Endothelial cell of umbilical vein (primary cell): ENCODE results near the gene OPA3. TPM values are rescaled to one million over a fixed set of nuclear protein-coding genes. Genes with fewer than 3 reads are reported as not detected.

ENCODE experiments used
- BruUV-seq: library from RNA; stranded (reverse); fragments of 400-500 nt; replicated peaks from 2 replicates; lab custom pipeline; 2021; lab: Mats Ljungman, UMichigan
- CTCF ChIA-PET: fragments of 300-600, 350-600 bp; sonication (Branson Sonifier 250); formaldehyde crosslinking; loops from one replicate; lab custom pipeline; 2021; ENCODE audit warnings: antibody characterized with exemption, inconsistent platforms; lab: Charles Lee
- POLR2A ChIA-PET: fragments of 300-600, 350-600 bp; sonication (Branson Sonifier 250); formaldehyde crosslinking; loops from one replicate; lab custom pipeline; 2021; ENCODE audit warnings: antibody characterized with exemption, inconsistent platforms; lab: Charles Lee
- DNase-seq: peaks from one replicate; pipeline ENCODE4 v3.0.0-alpha.2; 2011; ENCODE audit warnings: low read depth, low spot score
- FAIRE-seq: peaks from 2 replicates; lab custom pipeline; 2011; peaks lifted over from hg19 to GRCh38; lab: Jason Lieb, UNC
- H2AFZ ChIP-seq: 2 replicates; pipeline ENCODE4 v1.6.0; 2012; ENCODE audit warnings: low read depth, low read length, control low read depth, inconsistent platforms
- H3K27ac ChIP-seq: 2 replicates; pipeline ENCODE4 v1.5.1; 2011; ENCODE audit warnings: low read depth, mild to moderate bottlenecking, control low read depth, low read length, moderate library complexity; ENCODE audit not compliant: insufficient read depth
- H3K27me3 ChIP-seq, 2 experiments: 2 replicates each; pipeline versions ENCODE4 v1.6.0 to v1.6.1; 2011; ENCODE audit warnings: low read length in 2 of 2, mixed read lengths in 1 of 2; ENCODE audit not compliant: control insufficient read depth in 2 of 2, insufficient read depth in 2 of 2
- H3K36me3 ChIP-seq, 2 experiments: 2 replicates in 1 of 2; 3 replicates in 1 of 2; pipeline ENCODE4 v1.5.1; 2011; ENCODE audit warnings: low read length in 2 of 2, mild to moderate bottlenecking in 1 of 2, moderate library complexity in 1 of 2; ENCODE audit not compliant: control insufficient read depth in 2 of 2, insufficient read depth in 2 of 2; ENCODE audit errors: extremely low read depth in 1 of 2
- H3K4me1 ChIP-seq: 3 replicates; pipeline ENCODE4 v1.5.1; 2011; ENCODE audit warnings: mild to moderate bottlenecking, low read length; ENCODE audit not compliant: control insufficient read depth, insufficient read depth; ENCODE audit errors: extremely low read depth
- H3K4me2 ChIP-seq: 2 replicates; pipeline ENCODE4 v1.6.1; 2011; ENCODE audit warnings: low read length, control low read depth, mixed read lengths; ENCODE audit not compliant: insufficient read depth
- H3K4me3 ChIP-seq, 3 experiments: fragments of 200-600 bp in 1 of 3; sonication (generic), shearing (Covaris generic) in 1 of 3; replicated peaks in 1 of 3; 2 replicates each; pipeline ENCODE4 v1.5.1; 2011 to 2016; ENCODE audit warnings: control low read depth in 3 of 3, low read length in 3 of 3, mild to moderate bottlenecking in 2 of 3, inconsistent platforms in 1 of 3, low read depth in 1 of 3, moderate library complexity in 1 of 3; ENCODE audit not compliant: insufficient read depth in 1 of 3
- H3K79me2 ChIP-seq: 2 replicates; pipeline ENCODE4 v1.6.0; 2012; ENCODE audit warnings: low read length, inconsistent platforms; ENCODE audit not compliant: control insufficient read depth, insufficient read depth
- H3K9ac ChIP-seq: replicated peaks from 2 replicates; pipeline ENCODE3; 2011; ENCODE audit warnings: low read length, control low read depth; ENCODE audit not compliant: insufficient read depth; ENCODE audit errors: extremely low read depth
- H3K9me1 ChIP-seq: replicated peaks from 3 replicates; pipeline ENCODE4 v1.6.0; 2011; ENCODE audit warnings: mild to moderate bottlenecking, low read length; ENCODE audit not compliant: control insufficient read depth, insufficient read depth; ENCODE audit errors: extremely low read depth
- H3K9me3 ChIP-seq: replicated peaks from 2 replicates; pipeline ENCODE4 v1.5.1; 2012; ENCODE audit warnings: low read length, inconsistent platforms; ENCODE audit not compliant: control insufficient read depth, insufficient read depth
- H4K20me1 ChIP-seq: replicated peaks from 2 replicates; pipeline ENCODE3; 2011; ENCODE audit warnings: mild to moderate bottlenecking, low read length; ENCODE audit not compliant: control insufficient read depth, insufficient read depth; ENCODE audit errors: extremely low read depth
- EZH2 ChIP-seq: IDR thresholded peaks from 2 replicates; pipeline ENCODE4 v1.6.1; 2012; ENCODE audit warnings: borderline replicate concordance, low read depth, mild to moderate bottlenecking, moderate library complexity, low read length, inconsistent platforms; ENCODE audit not compliant: severe bottlenecking
- FOS ChIP-seq: IDR thresholded peaks from 2 replicates; pipeline ENCODE4 v1.6.1; 2011; ENCODE audit warnings: mild to moderate bottlenecking, low read length, moderate library complexity, borderline replicate concordance; ENCODE audit not compliant: insufficient read depth
- GATA2 ChIP-seq: IDR thresholded peaks from 2 replicates; pipeline ENCODE4 v1.7.0; 2011; ENCODE audit warnings: low read depth, mild to moderate bottlenecking, moderate library complexity, mixed read lengths, low read length; ENCODE audit not compliant: insufficient read length, insufficient read depth
- JUN ChIP-seq: IDR thresholded peaks from 2 replicates; pipeline ENCODE4 v1.6.1; 2011; ENCODE audit warnings: borderline replicate concordance, low read depth; ENCODE audit not compliant: insufficient read length, insufficient read depth
- MYC ChIP-seq: IDR thresholded peaks from one replicate; pipeline ENCODE4 v1.6.1; 2011; ENCODE audit warnings: mild to moderate bottlenecking, low read depth, low read length
- POLR2A ChIP-seq: IDR thresholded peaks from 2 replicates; pipeline ENCODE4 v1.6.1; 2012; ENCODE audit warnings: low read depth, mild to moderate bottlenecking, control low read depth, low read length
- POLR2AphosphoS5 ChIP-seq: IDR thresholded peaks from 2 replicates; pipeline ENCODE4 v1.6.1; 2012; ENCODE audit warnings: low read depth, mild to moderate bottlenecking, control low read depth, low read length, moderate library complexity; ENCODE audit not compliant: insufficient read depth
- dilution Hi-C: fragments of 300-500 bp; cut with MboI; formaldehyde crosslinking; loops from one replicate; pipeline ENCODE4 v1.15.0; 2019; ENCODE audit warnings: low sequenced_read_pairs; ENCODE audit not compliant: extremely low pct_ligation_motif_present
- intact Hi-C: fragments of 100-400 bp; cut with micrococcal nuclease; formaldehyde crosslinking; loops from one replicate; pipeline ENCODE4 v1.10.0; 2022
- polyA plus RNA-seq, 4 experiments: library from polyadenylated mRNA; depleted of rRNA in 3 of 4; stranded (reverse) in 3 of 4; unstranded in 1 of 4; fragments of >200 nt; gene quantifications; 2 replicates each; pipeline versions ENCODE4 v1.2.1 to v1.2.3, GENCODE V29; 2011 to 2012; ENCODE audit warnings: missing spikeins in 1 of 4
- total RNA-seq: library from RNA; stranded (reverse); gene quantifications from 2 replicates; pipeline ENCODE4 v1.2.3, GENCODE V29; 2021
- TF ChIP-seq, protein P1 (sequence below): IDR thresholded peaks from 2 replicates; pipeline ENCODE4 v1.6.1; 2011; ENCODE audit not compliant: insufficient read depth, insufficient read length

Gene OPA3
- total and polyA plus RNA-seq, 2 donors (not counting 3 experiments of a cell fraction or from before 2014, with no cell fraction given), result 15.4 to 16.0 TPM

- no peak overlapping the region for H3K9ac ChIP-seq
- H3K9me1 ChIP-seq, result no peaks in the 10 kb centered on the region
- no peaks in the 10 kb centered on the region for H3K36me3 ChIP-seq
- peaks cover 8 to 16% of the 10 kb centered on the region in 2 experiments for H3K27me3 ChIP-seq
- H3K27ac ChIP-seq, result no peak overlapping the region
- TF ChIP-seq FOS (no peak), POLR2AphosphoS5 (no peak)
- TF ChIP-seq, protein P1, sequence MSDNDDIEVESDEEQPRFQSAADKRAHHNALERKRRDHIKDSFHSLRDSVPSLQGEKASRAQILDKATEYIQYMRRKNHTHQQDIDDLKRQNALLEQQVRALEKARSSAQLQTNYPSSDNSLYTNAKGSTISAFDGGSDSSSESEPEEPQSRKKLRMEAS, result no peak
- peaks cover 27% of the 10 kb centered on the region for H3K4me1 ChIP-seq
- peak overlapping the region; percentile 52 for H2AFZ ChIP-seq
- no TSS peak for BruUV-seq
- H4K20me1 ChIP-seq, result no peaks in the 10 kb centered on the region
- peak overlapping the region; percentile 31 to 55 (median 40) for H3K4me3 ChIP-seq
- ChIA-PET CTCF (interaction anchor here (1.0 to 4.3 kb wide), 7 partner anchors 11 to 146 kb away, joined by 3 to 45 read pairs (median 4); no protein-coding TSS in a partner anchor), POLR2A (interaction anchor here (0.6 kb wide), 1 partner anchor 65 kb away, joined by 4 read pairs; no protein-coding TSS in a partner anchor)
- FAIRE-seq (peak; percentile 50), DNase-seq (peak; percentile 29)
- no peaks in the 10 kb centered on the region for H3K79me2 ChIP-seq
- dilution Hi-C loops (no loop called here), intact Hi-C loops (no loop called here)
- H3K4me2 ChIP-seq, result peak overlapping the region; percentile 78
- H3K9me3 ChIP-seq, result no peaks in the 10 kb centered on the region
Observed at GRCh38 chr19:45496349-45496953, 88.2 kb downstream of the OPA3 start.

DNA sequence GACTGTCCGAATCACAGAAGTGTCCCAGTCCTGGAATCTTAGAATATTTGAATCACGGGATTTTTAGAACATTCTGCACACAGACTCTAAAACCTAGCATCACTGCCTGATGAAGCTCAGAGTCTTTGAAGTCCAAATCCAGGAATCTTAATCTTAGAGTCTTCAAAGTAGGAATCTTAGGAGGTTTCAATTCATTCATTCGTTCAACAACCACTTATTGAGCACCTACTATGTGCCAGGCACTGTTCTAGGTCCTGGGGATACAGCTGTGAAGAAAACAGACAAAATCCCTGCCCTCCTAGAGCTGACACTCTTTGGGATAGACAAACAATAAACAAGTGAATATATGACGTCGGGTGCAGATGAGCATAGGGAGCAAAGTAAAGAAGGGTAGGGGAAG, 89.4 kb downstream of the OPA3 start:
- H3K27me3 ChIP-seq, result peaks cover 8 to 16% of the 10 kb centered on the region in 2 experiments
- no peaks in the 10 kb centered on the region for H3K79me2 ChIP-seq
- H3K9me3 ChIP-seq, result no peaks in the 10 kb centered on the region
- H3K4me1 ChIP-seq, result peaks cover 27% of the 10 kb centered on the region
- H3K4me2 ChIP-seq, result no peak overlapping the region
- H3K27ac ChIP-seq, result no peak overlapping the region
- no peaks in the 10 kb centered on the region for H3K36me3 ChIP-seq
- TF ChIP-seq, protein P1, result no peak
- TF ChIP-seq FOS, result no peak
- TF ChIP-seq POLR2A, result no peak
- TF ChIP-seq JUN, result no peak
- TF ChIP-seq MYC, result no peak
- TF ChIP-seq EZH2, result no peak
- TF ChIP-seq GATA2, result no peak
- no peak for TF ChIP-seq POLR2AphosphoS5
- FAIRE-seq (no peak), DNase-seq (no peak)
- H3K4me3 ChIP-seq, result no peak overlapping the region
- dilution Hi-C loops, result no loop called here
- intact Hi-C loops, result no loop called here
- H3K9me1 ChIP-seq, result no peaks in the 10 kb centered on the region
- POLR2A ChIA-PET, result no interaction called here
- BruUV-seq, result no TSS peak
- CTCF ChIA-PET, result interaction anchor here (2.6 to 4.3 kb wide), 3 partner anchors 10 to 147 kb away, joined by 18 to 45 read pairs (median 38); no protein-coding TSS in a partner anchor
- H2AFZ ChIP-seq, result no peak overlapping the region
- no peak overlapping the region for H3K9ac ChIP-seq
- H4K20me1 ChIP-seq, result no peaks in the 10 kb centered on the region
